NCI-H128 (cell line): Measurements from ENCODE around the gene KRT5.
"Not testable (repeated sequence)": the region's sequence is repeated elsewhere in the genome, so short reads cannot be mapped to it uniquely, and the experiment has no call there.

Source experiments
- DNase-seq: peaks from one replicate; lab custom pipeline; 2025; ENCODE audit not compliant: unreplicated experiment; lab: John Stamatoyannopoulos, UW

KRT5 gene

GRCh38 chr12:52497975-52498374, 22.2 kb downstream of the KRT5 start:
- no peak for DNase-seq

GRCh38 chr12:52496590-52497071, 23.6 kb downstream of the KRT5 start:
- no peak for DNase-seq

DNA sequence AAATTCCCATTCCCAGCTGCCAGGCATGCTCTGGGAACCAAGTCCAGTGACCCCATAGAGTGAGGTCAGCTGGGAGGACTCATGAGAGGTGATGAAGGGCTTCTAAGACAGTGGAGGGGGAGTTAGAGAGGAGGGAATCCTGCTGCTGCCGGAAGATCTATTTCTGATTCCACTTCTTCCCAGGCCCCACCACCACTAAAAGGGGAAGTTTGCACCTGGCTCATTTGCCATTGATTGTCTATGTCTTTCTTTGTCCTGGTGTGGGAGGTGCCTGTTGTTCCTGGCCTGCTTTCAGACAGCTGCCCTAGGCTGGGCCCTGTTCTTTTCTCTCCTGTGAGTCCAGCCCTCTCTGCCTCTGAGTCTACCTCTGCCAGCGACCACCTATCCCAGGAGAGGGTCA, 24.1 kb downstream of the KRT5 start:
- no peak for DNase-seq

DNA sequence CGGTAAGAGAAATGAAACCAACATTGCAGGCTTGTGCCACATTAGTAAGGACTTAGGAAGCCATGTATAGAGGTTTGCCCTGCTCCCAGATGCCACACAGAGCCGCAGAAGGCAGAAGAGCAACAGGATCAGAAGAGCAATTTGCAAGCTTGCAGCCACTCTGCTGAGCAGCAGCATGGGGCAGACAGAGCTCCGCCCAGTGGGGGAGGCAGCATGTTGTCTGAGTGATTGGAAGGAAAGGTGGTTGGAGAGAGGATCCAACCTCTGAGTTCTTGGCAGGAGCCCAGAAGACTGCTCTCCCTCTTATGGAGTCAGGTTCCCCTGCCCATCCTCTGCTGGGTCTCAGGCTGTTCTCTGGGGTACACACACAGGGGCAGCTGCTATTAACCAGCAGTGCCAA, 24.8 kb downstream of the KRT5 start:
- peak; percentile 62 for DNase-seq

GRCh38 chr12:52494518-52494917, 25.7 kb downstream of the KRT5 start:
- no peak for DNase-seq

DNA sequence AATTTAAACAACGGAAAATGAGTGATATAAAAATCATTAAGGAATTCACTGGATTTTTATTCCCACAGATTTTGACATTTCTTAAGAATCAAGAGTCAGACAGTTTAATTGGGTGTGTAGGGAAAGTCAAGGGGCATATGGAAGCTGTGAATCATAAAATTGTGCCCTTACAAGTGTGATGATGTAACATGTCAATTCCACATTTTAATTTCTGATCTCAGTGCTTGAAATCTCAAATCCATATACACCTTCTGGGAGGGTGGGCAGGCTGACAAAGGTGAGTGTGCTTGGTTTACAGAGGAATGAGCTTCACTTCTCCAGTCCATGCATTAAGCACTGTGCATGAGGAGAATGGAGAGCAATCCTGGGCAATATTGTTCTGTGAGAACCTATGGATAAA, 26.1 kb downstream of the KRT5 start:
- no peak for DNase-seq

DNA sequence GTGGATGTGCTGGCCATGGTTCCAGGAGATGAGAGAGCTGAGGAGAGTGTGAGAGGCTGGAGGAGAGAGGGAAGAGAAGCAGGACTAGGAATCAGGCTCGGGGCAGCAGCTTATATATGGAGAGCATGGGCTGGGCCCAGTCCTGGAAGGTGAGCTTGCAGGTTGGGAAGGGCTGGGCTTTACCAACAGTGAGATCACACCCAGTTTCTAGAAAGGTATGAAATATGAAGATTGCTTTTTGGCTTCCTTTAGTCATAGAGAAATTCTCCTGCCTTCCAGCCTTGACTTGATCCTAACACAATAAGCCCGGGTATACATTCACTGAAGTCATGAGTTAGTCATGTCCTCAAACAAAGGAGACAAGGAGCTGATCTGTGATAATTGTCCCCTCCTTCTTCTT, 27.0 kb downstream of the KRT5 start, which contains the start of gene KRT6A:
TSS of gene KRT6A (minus strand) at position 86 of the 400 bp plus-strand sequence. CDS start at position 17, 69 bp downstream.
- no peak for DNase-seq

DNA sequence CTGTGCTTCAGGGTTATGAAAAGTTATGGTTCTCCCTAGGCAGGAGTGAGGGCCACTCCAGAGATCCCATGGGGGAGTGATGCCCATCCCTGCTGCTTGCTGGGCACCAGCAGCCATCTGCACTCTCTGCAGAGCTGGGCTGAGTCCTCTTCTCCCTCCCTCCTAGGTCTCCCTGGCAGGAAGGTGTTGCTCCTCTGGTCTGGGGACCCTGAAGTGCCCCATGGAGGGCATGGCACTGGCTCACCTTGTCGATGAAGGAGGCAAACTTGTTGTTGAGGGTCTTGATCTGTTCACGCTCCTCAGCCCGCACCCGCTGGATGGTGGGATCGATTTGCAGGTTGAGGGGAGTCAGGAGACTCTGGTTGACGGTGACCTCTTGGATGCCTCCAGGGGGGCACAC, 27.8 kb downstream of the KRT5 start:
- not testable (repeated sequence) for DNase-seq

- not testable (repeated sequence) for DNase-seq
These were observed 28.7 kb downstream of the KRT5 start for GRCh38 chr12:52491495-52491894.

DNA sequence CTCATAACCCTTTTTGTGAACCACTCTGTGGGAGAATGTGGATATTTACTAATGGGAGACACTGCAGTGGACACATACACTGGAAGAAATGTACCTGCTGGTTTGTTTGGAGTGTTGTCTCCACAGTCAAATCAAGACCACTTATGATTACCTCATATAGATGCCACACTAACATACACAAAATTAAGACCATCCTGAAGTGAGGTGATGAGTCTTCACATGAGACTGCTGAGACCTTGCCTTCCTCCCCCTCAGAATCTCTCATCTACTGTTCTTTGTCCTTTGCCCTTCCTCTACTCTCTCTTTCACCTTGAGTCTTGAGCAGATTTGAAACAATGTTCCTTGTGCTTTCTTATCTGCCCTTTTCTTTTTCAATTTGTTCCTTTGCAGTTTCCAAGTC, 31.5 kb downstream of the KRT5 start:
- no peak for DNase-seq

- DNase-seq = not testable (repeated sequence)
These were observed 32.3 kb downstream of the KRT5 start for GRCh38 chr12:52487744-52488443.

- DNase-seq = no peak
These were observed 33.0 kb downstream of the KRT5 start for GRCh38 chr12:52487211-52487610.

- no peak for DNase-seq
These were observed 33.8 kb downstream of the KRT5 start for GRCh38 chr12:52486166-52487105.

GRCh38 chr12:52480073-52480472, 40.1 kb downstream of the KRT5 start:
- DNase-seq = no peak

DNA sequence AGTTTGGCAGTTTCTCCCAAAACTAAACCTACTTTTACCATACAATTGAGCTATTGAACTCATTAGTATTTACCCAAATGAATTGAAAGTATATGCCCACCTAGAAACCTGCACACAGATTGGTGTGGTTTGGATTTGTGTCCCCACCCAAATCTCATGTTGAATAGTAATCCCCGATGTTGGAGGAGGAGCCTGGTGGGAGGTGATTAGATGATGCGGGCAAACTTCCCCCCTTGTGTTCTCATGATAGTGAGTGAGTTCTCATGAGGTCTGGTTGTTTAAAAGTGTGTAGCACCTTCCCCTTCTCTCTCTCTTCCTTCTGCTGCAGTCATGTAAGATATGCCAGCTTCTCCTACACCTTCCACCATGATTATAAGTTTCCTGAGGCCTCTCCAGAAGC, 42.5 kb downstream of the KRT5 start:
- no peak for DNase-seq

DNA sequence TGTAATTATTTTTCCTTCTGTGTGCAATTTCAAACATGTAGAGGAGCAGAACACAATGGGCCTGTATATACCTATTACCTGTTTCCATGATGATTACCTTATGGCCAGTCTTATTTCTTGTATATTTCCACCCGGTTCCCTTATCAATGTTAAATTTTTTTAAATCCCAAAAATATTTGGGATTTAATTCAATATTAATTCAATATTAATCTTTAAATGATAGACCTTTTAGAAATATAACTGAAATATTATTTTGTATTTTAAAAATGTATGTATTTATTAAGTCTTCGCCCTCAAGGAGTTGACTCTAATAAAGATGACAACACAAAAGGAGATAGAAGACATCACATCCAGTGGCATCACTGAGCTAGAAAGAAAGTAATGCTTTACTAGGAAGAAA, 46.0 kb downstream of the KRT5 start:
- DNase-seq = no peak

GRCh38 chr12:52473768-52474167, 46.4 kb downstream of the KRT5 start, which contains the start of gene KRT6C:
Gene KRT6C, minus strand, starts transcription at chr12:52473805. Its CDS starts 68 bp downstream, at chr12:52473737.
- DNase-seq = no peak

DNA sequence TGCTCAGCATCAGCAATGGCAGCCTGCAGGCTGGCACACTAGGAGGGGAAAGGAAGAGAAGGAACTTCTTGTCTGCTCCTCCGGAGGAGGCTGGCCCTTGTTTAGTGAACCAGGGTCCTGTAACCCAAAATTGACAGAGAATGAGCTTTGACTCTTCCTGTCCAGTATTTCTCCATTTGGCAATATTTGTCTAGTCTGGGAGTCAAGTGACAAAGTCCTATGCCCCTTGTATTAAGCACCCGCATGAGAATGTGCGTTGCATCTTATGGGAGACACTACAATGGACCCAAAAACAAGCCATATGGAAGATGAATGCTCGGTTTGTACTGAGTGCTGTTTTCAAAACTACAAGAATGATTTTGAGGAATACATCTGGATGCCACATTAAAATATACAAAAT, 50.3 kb downstream of the KRT5 start:
- no peak for DNase-seq

DNA sequence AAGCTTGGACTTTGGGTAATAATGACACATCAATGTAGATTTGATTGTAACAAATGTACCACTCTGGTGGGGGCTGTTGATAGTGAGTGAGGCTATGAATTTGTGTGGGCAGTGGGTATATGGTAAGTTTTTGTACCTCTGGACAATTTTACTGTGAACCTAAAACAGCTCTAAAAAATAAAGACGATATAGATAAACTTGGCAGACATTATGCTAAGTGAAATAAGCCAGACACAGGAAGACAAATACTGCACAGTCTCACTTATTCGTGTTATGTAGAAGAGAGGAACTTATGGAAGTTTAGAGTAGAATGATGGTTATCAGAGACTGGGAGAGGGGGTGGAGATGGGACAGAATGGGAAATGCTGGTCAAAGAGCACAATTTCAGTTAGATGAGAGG, 55.3 kb downstream of the KRT5 start:
- DNase-seq = no peak
